GM13976 (cell line): Measurements from ENCODE around the gene CLEC1A.

Source experiments
- DNase-seq: peaks from one replicate; pipeline ENCODE4 v3.0.0; 2012; ENCODE audit warnings: low spot score
- in situ Hi-C: fragments of 300-500 bp; cut with MboI; formaldehyde crosslinking; loops from one replicate; pipeline ENCODE4 v1.12.0; 2022; ENCODE audit warnings: low sequenced_read_pairs, mixed read lengths, inconsistent platforms; ENCODE audit not compliant: unreplicated experiment
- TF ChIP-seq, protein P1 (sequence below): IDR thresholded peaks from 2 replicates; pipeline ENCODE4 v1.5.1; 2012; ENCODE audit warnings: borderline replicate concordance, mild to moderate bottlenecking; ENCODE audit not compliant: insufficient read depth; ENCODE audit errors: extremely low read depth, missing control alignments, control extremely low read depth

Gene CLEC1A

DNA sequence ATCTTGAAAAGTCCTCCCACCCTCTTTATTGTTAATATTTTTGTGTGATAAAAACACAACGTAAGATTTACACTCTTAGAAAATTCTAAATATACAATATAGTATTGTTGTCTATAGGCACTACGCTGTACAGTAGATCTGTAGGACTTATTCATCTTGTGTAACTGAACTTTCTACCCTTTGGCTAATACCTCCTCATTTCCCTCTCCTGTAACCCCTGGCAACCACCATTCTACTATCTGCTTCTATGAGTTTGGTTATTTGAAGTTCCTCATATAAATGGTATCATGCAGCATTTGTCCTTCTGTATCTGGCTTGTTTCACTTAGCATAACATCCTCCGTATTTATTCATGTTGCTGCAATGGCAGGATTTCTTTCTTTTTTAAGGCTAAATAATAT is 73.5 kb downstream of the CLEC1A start:
- DNase-seq: no peak
- TF ChIP-seq, protein P1, sequence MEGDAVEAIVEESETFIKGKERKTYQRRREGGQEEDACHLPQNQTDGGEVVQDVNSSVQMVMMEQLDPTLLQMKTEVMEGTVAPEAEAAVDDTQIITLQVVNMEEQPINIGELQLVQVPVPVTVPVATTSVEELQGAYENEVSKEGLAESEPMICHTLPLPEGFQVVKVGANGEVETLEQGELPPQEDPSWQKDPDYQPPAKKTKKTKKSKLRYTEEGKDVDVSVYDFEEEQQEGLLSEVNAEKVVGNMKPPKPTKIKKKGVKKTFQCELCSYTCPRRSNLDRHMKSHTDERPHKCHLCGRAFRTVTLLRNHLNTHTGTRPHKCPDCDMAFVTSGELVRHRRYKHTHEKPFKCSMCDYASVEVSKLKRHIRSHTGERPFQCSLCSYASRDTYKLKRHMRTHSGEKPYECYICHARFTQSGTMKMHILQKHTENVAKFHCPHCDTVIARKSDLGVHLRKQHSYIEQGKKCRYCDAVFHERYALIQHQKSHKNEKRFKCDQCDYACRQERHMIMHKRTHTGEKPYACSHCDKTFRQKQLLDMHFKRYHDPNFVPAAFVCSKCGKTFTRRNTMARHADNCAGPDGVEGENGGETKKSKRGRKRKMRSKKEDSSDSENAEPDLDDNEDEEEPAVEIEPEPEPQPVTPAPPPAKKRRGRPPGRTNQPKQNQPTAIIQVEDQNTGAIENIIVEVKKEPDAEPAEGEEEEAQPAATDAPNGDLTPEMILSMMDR: no peak
- in situ Hi-C loops: no loop called here

DNA sequence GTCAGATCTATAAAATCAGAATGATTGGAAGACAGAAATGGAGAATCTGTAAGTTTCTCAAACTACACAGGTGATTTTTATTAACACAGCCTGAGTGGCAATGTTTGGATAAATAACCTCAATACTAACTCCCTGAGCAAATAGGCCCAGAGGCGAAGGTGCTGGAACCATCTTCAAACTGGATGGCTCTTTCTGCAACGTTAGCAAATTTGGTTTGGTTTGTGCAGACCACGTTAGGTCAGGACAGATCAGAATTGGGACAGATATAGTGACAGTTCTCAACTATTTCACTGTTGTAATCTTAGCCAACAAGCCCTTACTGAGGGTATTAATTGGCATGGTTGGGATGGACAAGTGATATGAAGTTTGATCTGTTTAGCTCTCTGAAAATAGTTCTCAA is 77.4 kb downstream of the CLEC1A start:
- DNase-seq: no peak
- in situ Hi-C loops: no loop called here
- TF ChIP-seq, protein P1: no peak
